Adrenal gland (tissue), 5 donors: Measurements from ENCODE around the gene NUDT2.

Source experiments
- POLR2A ChIP-seq, 2 donors: fragments of 450-650 bp; IDR thresholded peaks; one replicate each; pipeline ENCODE4 v1.6.1; 2017; ENCODE audit warnings: antibody characterized with exemption in 2 of 2, mild to moderate bottlenecking in 2 of 2, moderate library complexity in 1 of 2
- TF ChIP-seq, protein P1 (sequence below), 6 experiments: fragments of 450-650 bp in 4 of 6; fragments of 200-600 bp in 2 of 6; sonication (generic) in 1 of 6; IDR thresholded peaks; 1 replicate in 5 of 6; 2 replicates in 1 of 6; pipeline versions ENCODE4 v1.5.1 to v1.8.0; 2016 to 2021; ENCODE audit warnings: antibody characterized with exemption in 6 of 6, mild to moderate bottlenecking in 2 of 6, moderate library complexity in 1 of 6
- donor health status: DM: no; HTN: no; CAD: no.

DNA sequence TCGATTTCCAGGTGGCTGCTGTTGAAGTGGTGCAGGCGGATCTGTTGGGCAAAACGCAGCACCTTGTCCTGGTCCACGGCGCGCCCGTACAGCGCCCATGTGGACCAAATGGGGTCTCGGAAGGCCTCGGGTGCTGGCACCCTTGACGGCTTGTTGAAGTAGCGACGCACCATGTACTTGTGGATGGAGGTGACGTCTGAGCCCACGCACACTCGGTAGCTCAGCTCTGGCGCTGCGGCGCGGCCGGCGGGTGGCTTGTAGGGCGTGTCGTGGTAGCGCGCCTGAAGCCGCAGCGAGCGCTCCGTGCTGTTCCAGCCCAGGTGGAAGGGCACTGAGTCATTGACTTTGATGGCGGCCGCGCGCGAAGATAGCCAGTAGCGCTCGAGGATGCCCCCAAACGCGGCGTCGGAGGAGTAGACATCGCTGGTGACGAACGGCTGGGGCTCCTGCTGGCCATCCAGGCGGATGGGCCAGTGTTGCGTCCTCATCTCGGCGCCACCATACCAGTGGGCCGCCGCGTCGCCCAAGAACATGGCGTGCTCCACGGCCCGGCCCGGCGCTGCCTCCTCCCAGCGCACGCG, 42.6 kb downstream of the NUDT2 start:
- TF ChIP-seq, protein P1, sequence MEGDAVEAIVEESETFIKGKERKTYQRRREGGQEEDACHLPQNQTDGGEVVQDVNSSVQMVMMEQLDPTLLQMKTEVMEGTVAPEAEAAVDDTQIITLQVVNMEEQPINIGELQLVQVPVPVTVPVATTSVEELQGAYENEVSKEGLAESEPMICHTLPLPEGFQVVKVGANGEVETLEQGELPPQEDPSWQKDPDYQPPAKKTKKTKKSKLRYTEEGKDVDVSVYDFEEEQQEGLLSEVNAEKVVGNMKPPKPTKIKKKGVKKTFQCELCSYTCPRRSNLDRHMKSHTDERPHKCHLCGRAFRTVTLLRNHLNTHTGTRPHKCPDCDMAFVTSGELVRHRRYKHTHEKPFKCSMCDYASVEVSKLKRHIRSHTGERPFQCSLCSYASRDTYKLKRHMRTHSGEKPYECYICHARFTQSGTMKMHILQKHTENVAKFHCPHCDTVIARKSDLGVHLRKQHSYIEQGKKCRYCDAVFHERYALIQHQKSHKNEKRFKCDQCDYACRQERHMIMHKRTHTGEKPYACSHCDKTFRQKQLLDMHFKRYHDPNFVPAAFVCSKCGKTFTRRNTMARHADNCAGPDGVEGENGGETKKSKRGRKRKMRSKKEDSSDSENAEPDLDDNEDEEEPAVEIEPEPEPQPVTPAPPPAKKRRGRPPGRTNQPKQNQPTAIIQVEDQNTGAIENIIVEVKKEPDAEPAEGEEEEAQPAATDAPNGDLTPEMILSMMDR (IDR thresholded peaks at IDR 0.05) = no peak
- no peak for TF ChIP-seq POLR2A (IDR thresholded peaks at IDR 0.05)
